ENCODE measurements around the gene PRR15L. TPM values are rescaled to one million over a fixed set of nuclear protein-coding genes. Genes with fewer than 3 reads are reported as not detected.

Gene PRR15L
- total and polyA plus RNA-seq, 2 of the 8 experiments (the other 6 are each of a cell fraction or from before 2014, with no cell fraction given), result 0.26 to 1.1 TPM

GRCh38 chr17:47918991-47919390 is 38.7 kb downstream of the PRR15L start:
- Histone ChIP-seq H4K20me1 (replicated peaks in 1 of 2; ENCODE audit: control insufficient read depth in 1 of 2, insufficient read depth in 2 of 2, low read length in 2 of 2) (no peaks in the 10 kb centered on the region), H4K8ac (ENCODE audit: extremely low read depth, insufficient read depth, low read length) (no peak overlapping the region), H3K9ac (replicated peaks in 1 of 4; ENCODE audit: extremely low read depth in 1 of 4, low read depth in 3 of 4, low read length in 3 of 4) (no peak overlapping the region), H3K14ac (ENCODE audit: insufficient read length) (no peak overlapping the region), H2BK120ac (replicated peaks; ENCODE audit: low read depth, low read length) (no peak overlapping the region), H4K5ac (ENCODE audit: insufficient read length, low read depth, low read length) (no peak overlapping the region), H3K4me1 (replicated peaks in 1 of 4; ENCODE audit: control insufficient read depth in 3 of 4, insufficient read depth in 4 of 4, low read length in 3 of 4) (no peaks in the 10 kb centered on the region), H2BK20ac (ENCODE audit: low read length) (no peak overlapping the region), H3K79me1 (ENCODE audit: low read depth, low read length) (no peaks in the 10 kb centered on the region), H3K23ac (ENCODE audit: insufficient read length) (no peak overlapping the region), H3K4ac (replicated peaks; ENCODE audit: insufficient read length, low read depth, low read length) (no peak overlapping the region), H3K79me2 (ENCODE audit: control insufficient read depth in 1 of 2, insufficient read depth in 2 of 2, low read length in 2 of 2) (no peaks in the 10 kb centered on the region), H3K9me3 (ENCODE audit: insufficient read depth in 2 of 2, low read depth in 1 of 2, low read length in 1 of 2) (no peaks in the 10 kb centered on the region), H3K23me2 (ENCODE audit: low read depth, low read length) (no peaks in the 10 kb centered on the region), H4K91ac (replicated peaks; ENCODE audit: insufficient read length, low read length) (no peak overlapping the region), H2BK15ac (ENCODE audit: low read length) (no peak overlapping the region), H2AK5ac (ENCODE audit: low read depth, low read length) (no peak overlapping the region), H3K27ac (ENCODE audit: low read depth, low read length) (no peak overlapping the region), H3K36me3 (ENCODE audit: control insufficient read depth in 2 of 4, insufficient read depth in 4 of 4, low read length in 3 of 4) (peaks cover 0 to 2% (median under 1%) of the 10 kb centered on the region in 4 experiments; a peak in 3 of 8 replicates), H2BK5ac (ENCODE audit: low read depth, low read length) (no peak overlapping the region), H3K4me3 (ENCODE audit: extremely low read depth in 1 of 4, insufficient read depth in 2 of 4, low read depth in 3 of 4, low read length in 4 of 4) (no peak overlapping the region), H3K18ac (ENCODE audit: extremely low read depth, low read length) (no peak overlapping the region), H3K4me2 (ENCODE audit: insufficient read depth in 1 of 2, low read depth in 2 of 2, low read length in 2 of 2) (no peak overlapping the region), H3K27me3 (replicated peaks in 1 of 4; ENCODE audit: control insufficient read depth in 3 of 4, extremely low read depth in 1 of 4, insufficient read depth in 3 of 4, low read length in 3 of 4) (no peaks in the 10 kb centered on the region), H2BK12ac (ENCODE audit: low read depth, low read length) (no peak overlapping the region), H3K56ac (replicated peaks; ENCODE audit: insufficient read length, low read depth, low read length) (no peak overlapping the region), H2AFZ (ENCODE audit: low read length) (no peak overlapping the region)
- DNase-seq (ENCODE audit: low read depth in 1 of 2, low spot score in 2 of 2) (no peak), FAIRE-seq (no peak)
- 96% methylated on average over 2 of the region's 2 CpGs; no CpG with 5 or more reads in 1 of the 2 experiments for WGBS, 2 experiments (ENCODE audit: extremely low coverage in 1 of 2, insufficient coverage in 1 of 2, insufficient read length in 1 of 2, insufficient replicate concordance in 2 of 2, low coverage in 1 of 2, low lambda C conversion rate in 2 of 2, missing lambda C conversion rate in 1 of 2)
- POLR2A ChIA-PET (ENCODE audit: partially characterized antibody), result interaction anchor here (0.7 kb wide), 2 partner anchors 124 to 230 kb away, joined by 3 read pairs; no protein-coding TSS in a partner anchor
- CTCF ChIA-PET (ENCODE audit: partially characterized antibody), result interaction anchor here (0.6 to 1.2 kb wide), 5 partner anchors 12 to 77 kb away, joined by 3 to 7 read pairs (median 3); no protein-coding TSS in a partner anchor

Measured in H1 (cell line).